ENCODE measurements around the gene ANKRD23. TPM values are rescaled to one million over a fixed set of nuclear protein-coding genes. Genes with fewer than 3 reads are reported as not detected.
"Not testable (repeated sequence)": the region's sequence is repeated elsewhere in the genome, so short reads cannot be mapped to it uniquely, and the experiment has no call there.

Gene ANKRD23
- total RNA-seq, result 0.98 TPM

DNA sequence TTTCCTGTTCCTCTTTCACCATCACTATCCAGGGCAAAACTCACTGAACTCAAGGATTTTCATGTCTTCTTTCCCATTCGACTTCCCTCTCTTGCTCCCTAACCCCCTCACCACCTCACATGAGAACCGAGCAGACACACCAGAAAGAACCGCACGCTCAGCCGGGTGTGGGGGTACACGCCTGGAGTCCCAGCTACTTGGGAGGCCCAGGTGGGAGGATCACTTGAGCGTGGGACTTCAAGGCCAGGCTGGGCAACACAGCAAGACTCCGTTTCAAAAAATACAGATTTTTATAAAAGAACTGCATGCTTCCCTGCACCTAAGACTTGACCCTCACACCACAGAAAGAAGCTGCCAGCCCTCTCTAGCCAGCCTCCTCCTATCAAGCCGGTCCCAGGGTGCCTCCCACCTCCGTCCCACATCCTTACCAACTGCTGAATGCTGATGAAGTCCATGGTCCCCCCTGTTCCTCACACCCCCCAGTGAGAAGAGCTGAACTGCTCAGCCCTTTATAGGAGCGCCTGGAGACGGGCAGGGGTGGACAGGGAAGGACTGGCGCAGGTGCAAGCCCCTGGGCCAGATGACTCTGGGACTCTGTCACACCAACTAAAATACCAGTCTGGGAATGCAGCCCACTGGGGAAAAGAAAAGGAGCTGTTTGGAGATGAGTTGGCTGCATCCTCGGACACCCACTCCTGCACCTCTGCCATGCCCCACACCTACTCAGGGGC, at the start of gene ANKRD23:
TSS of gene ANKRD23 (minus strand) at position 484 of the 731 bp plus-strand sequence. CDS start at position 455, 29 bp downstream.
- TF ChIP-seq, protein P1, sequence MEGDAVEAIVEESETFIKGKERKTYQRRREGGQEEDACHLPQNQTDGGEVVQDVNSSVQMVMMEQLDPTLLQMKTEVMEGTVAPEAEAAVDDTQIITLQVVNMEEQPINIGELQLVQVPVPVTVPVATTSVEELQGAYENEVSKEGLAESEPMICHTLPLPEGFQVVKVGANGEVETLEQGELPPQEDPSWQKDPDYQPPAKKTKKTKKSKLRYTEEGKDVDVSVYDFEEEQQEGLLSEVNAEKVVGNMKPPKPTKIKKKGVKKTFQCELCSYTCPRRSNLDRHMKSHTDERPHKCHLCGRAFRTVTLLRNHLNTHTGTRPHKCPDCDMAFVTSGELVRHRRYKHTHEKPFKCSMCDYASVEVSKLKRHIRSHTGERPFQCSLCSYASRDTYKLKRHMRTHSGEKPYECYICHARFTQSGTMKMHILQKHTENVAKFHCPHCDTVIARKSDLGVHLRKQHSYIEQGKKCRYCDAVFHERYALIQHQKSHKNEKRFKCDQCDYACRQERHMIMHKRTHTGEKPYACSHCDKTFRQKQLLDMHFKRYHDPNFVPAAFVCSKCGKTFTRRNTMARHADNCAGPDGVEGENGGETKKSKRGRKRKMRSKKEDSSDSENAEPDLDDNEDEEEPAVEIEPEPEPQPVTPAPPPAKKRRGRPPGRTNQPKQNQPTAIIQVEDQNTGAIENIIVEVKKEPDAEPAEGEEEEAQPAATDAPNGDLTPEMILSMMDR (IDR thresholded peaks at IDR 0.05), result no peak
- TF ChIP-seq POLR2A (IDR thresholded peaks at IDR 0.05) (no peak), POLR2AphosphoS5 (IDR thresholded peaks at IDR 0.05; ENCODE audit: insufficient read depth in 1 of 2, low read depth in 1 of 2) (no peak)
- intact Hi-C loops (cut with DNase I), result no loop called here
- peaks cover 15% of the 10 kb centered on the region for H3K4me1 ChIP-seq
- no peak within 1 kb of the TSS for H3K4me3 ChIP-seq
- DNase-seq (ENCODE audit: extremely low spot score in 2 of 2), result no peak
- H3K27ac ChIP-seq, result no peak within 1 kb of the TSS
- H3K36me3 ChIP-seq, result peaks cover 0 to 12% of the 10 kb centered on the region in 2 donors
- H3K9me3 ChIP-seq, result no peaks in the 10 kb centered on the region
- no peaks in the 10 kb centered on the region for H3K27me3 ChIP-seq

DNA sequence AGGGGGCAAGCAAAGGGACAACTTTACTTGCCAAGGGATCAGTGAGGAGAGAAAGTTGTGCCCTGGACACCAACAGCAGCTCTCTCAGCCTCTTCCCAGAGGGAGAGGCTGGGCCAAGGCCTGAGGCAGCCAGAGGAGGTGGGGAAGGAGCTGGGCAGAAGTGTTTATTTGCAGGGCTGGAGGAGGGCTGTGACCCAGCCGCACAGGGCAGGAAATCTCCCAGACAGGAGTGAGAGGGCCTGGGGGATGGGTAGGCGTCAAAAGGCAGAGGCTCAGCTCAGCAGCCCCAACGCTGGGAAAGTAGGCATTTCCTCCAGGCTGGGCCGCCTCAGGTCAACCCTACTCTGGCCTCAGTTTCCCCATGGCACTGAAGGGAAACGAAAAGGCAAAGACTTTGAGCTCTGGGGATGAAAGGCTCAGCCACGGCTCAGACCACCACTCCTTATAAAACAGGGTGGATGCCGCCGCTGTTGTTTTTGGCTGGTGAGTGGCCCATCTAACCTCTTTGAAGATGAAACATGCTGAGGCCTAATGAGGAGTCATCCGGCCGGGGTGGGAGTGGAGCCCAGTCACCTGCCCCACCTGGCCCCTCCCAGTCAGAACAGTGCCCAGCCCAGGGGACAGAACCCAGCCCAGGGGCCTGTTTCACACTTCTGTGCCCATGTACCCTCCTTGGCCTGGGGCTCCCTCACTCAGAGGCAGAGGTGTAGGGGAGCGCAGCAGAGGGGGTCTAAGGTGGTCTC, 47.9 kb upstream of the ANKRD23 start:
- Histone ChIP-seq H3K4me1 (peaks cover 84% of the 10 kb centered on the region), H3K36me3 (no peaks in the 10 kb centered on the region), H3K4me3 (no peak overlapping the region), H3K9me3 (no peaks in the 10 kb centered on the region), H3K27ac (peak overlapping the region; percentile 43), H3K27me3 (no peaks in the 10 kb centered on the region)
- intact Hi-C loops (cut with DNase I), result no loop called here
- DNase-seq (ENCODE audit: extremely low spot score in 2 of 2), result no peak
- TF ChIP-seq, protein P1 (IDR thresholded peaks at IDR 0.05), result no peak
- TF ChIP-seq POLR2A (IDR thresholded peaks at IDR 0.05) (no peak), POLR2AphosphoS5 (IDR thresholded peaks at IDR 0.05; ENCODE audit: insufficient read depth in 1 of 2, low read depth in 1 of 2) (peak in 1 of 2 donors; percentile 28)

DNA sequence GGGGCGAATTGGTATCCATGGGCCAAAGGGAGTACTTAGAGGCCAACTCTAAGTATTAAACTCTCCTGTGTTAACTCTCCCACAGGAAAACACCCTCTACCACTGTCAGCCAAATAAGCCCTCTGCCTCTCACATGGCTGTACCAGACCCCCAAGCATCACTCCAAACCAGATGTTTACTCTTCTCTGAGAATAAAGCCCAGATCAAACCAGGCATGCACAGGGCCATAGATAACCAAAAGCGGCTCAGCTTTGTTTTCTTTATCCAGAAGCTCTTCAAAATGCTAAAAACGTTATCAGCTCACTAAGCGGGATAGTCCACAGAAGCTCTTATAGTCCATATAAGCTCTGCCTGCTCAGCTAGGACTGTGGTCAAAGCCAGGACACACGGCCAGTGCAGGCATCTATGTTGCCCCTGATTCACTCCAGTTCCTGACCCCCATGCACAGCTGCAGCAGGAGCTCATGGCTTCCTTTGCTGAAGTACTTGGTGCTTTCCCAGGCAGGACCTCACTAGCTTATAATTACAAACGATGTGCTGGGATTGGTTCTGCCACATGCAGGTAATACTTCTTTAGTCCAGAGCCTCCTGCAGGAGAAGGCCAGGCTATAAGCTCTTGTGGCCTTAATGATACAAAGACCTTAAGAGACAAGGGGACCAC, 47.0 kb upstream of the ANKRD23 start:
- no peaks in the 10 kb centered on the region for H3K36me3 ChIP-seq
- intact Hi-C loops (cut with DNase I), result no loop called here
- H3K27ac ChIP-seq, result peak overlapping the region; percentile 43
- no peaks in the 10 kb centered on the region for H3K27me3 ChIP-seq
- no peaks in the 10 kb centered on the region for H3K9me3 ChIP-seq
- H3K4me1 ChIP-seq, result peaks cover 80% of the 10 kb centered on the region
- H3K4me3 ChIP-seq, result no peak overlapping the region
- TF ChIP-seq, protein P1 (IDR thresholded peaks at IDR 0.05), result no peak
- TF ChIP-seq POLR2A (IDR thresholded peaks at IDR 0.05) (no peak), POLR2AphosphoS5 (IDR thresholded peaks at IDR 0.05; ENCODE audit: insufficient read depth in 1 of 2, low read depth in 1 of 2) (no peak)
- no peak for DNase-seq (ENCODE audit: extremely low spot score in 2 of 2)

DNA sequence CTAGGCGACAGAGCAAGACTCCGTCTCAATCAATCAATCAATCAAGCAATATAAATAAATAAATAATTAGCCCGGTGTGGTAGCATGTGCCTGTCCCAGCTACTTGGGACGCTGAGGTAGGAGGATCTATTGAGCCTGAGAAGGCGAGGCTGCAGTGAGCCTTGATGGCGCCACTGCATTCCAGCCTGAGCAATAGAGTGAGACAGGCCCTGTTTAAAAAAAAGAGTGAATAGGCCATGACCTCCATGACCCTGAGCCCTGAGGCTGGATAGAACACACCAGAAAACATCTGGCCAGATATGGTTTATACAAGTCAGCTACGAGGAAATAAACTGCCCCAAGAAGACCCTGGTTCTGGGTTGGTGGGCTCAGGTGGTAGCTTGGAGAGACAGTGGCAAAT, 46.4 kb upstream of the ANKRD23 start:
- Histone ChIP-seq H3K4me1 (peaks cover 76% of the 10 kb centered on the region), H3K36me3 (no peaks in the 10 kb centered on the region), H3K27ac (peak overlapping the region; percentile 43)

DNA sequence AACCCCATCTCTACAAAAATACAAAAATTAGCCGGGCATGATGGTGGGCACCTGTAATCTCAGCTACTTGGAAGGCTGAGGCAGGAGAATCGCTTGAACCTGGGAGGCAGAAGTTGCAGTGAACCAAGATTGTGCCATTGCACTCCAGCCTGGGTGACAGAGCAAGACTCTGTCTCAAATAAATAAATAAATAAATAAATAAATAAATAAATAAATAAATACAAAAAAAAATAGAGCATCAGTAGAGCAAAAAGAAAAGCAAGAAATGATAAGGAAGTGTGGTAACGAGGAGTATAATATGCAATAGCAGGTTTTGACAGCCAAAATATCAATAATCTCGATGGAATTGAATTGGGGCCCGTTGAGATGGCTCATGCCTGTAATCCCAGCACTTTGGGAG, 45.7 kb upstream of the ANKRD23 start:
- intact Hi-C loops (cut with DNase I); H3K27ac ChIP-seq; H3K9me3 ChIP-seq; H3K27me3 ChIP-seq; H3K36me3 ChIP-seq; DNase-seq (ENCODE audit: extremely low spot score in 2 of 2); H3K4me3 ChIP-seq: not testable (repeated sequence)
- peaks cover 81% of the 10 kb centered on the region for H3K4me1 ChIP-seq

More for the DNA sequence above, 46.4 kb upstream of the ANKRD23 start:
- Histone ChIP-seq H3K9me3 (no peaks in the 10 kb centered on the region), H3K27me3 (no peaks in the 10 kb centered on the region), H3K4me3 (no peak overlapping the region)
- no peak for DNase-seq (ENCODE audit: extremely low spot score in 2 of 2)
- intact Hi-C loops (cut with DNase I), result no loop called here
- no peak for TF ChIP-seq POLR2A (IDR thresholded peaks at IDR 0.05)
- TF ChIP-seq, protein P1 (IDR thresholded peaks at IDR 0.05), result no peak
- TF ChIP-seq POLR2AphosphoS5 (IDR thresholded peaks at IDR 0.05; ENCODE audit: insufficient read depth in 1 of 2, low read depth in 1 of 2), result no peak

Measured in vagina (tissue), 2 donors.